Activated effector memory CD4-positive, alpha-beta T cell treated with anti-CD3 and anti-CD28 coated beads, Interleukin-2, amount 50 U/mL, for 16 hours (primary cell): ENCODE measurements around the gene SLC25A46.
"Not testable (repeated sequence)": the region's sequence is repeated elsewhere in the genome, so short reads cannot be mapped to it uniquely, and the experiment has no call there.

Source experiments
- DNase-seq: peaks from one replicate; pipeline ENCODE4 v3.0.0-alpha.2; 2020

Gene SLC25A46

GRCh38 chr5:110757118-110757729 is 18.4 kb downstream of the SLC25A46 start:
- no peak for DNase-seq

- DNase-seq, result no peak
Observed at GRCh38 chr5:110760158-110760557, 21.4 kb downstream of the SLC25A46 start.

GRCh38 chr5:110768138-110768860 is 29.5 kb downstream of the SLC25A46 start:
- DNase-seq, result no peak

GRCh38 chr5:110769000-110769681 is 30.3 kb downstream of the SLC25A46 start:
- no peak for DNase-seq

GRCh38 chr5:110770286-110770685 is 31.5 kb downstream of the SLC25A46 start:
- no peak for DNase-seq

- no peak for DNase-seq
Observed at GRCh38 chr5:110784901-110785300, 46.1 kb downstream of the SLC25A46 start.

GRCh38 chr5:110785356-110785755 is 46.5 kb downstream of the SLC25A46 start:
- no peak for DNase-seq

- DNase-seq, result not testable (repeated sequence)
Observed at GRCh38 chr5:110788006-110788405, 49.2 kb downstream of the SLC25A46 start.

GRCh38 chr5:110790673-110791072 is 51.9 kb downstream of the SLC25A46 start:
- DNase-seq, result no peak

- no peak for DNase-seq
Observed at GRCh38 chr5:110802998-110803397, 64.2 kb downstream of the SLC25A46 start.

GRCh38 chr5:110803467-110804326 is 64.9 kb downstream of the SLC25A46 start:
- DNase-seq, result no peak

- no peak for DNase-seq
Observed at GRCh38 chr5:110807169-110807568, 68.4 kb downstream of the SLC25A46 start.

- DNase-seq, result no peak
Observed at GRCh38 chr5:110809006-110809405, 70.2 kb downstream of the SLC25A46 start.
